ENCODE measurements around the gene SDCCAG8. TPM values are rescaled to one million over a fixed set of nuclear protein-coding genes. Genes with fewer than 3 reads are reported as not detected.
A peak's percentile ranks its signal among the peaks of the same experiment; 100 is the strongest.

SDCCAG8 gene
- total and polyA plus RNA-seq, 2 of the 8 experiments (the other 6 are each of a cell fraction or from before 2014, with no cell fraction given) = 15.6 to 21.0 TPM

DNA sequence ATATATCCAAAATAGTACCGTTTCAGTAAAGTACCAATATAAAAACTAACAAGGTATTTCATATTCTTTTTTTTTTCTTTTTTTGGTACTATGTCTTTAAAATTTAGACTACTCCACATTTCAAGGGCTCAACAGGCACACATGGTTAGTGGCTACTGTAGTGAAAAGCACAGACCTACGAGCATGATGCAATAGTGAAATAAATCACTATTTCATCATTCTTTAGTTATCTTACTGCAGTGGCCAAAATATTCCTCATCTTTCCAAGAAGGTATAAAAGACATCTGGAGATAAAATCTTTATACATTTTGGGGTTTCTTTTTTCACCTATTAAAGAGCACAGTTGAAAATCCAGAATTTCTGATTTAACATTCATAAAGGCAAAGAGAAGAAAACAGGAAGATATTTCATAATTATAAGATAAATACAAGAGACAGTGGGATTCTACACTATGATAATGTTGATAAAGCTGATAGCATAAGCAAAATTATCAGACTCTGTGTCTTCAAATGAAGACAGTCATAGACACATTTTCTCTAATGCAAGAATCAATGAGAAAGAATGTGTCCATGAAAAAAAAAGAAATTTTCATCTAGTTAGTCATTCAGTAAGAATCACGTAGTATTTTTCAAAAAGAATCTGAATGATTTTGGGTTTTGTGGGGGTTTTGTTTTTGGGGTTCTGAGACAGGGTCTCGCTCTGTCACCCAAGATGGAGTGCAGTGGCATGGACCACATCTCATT lies 42.6 kb upstream of the SDCCAG8 start:
- H4K91ac ChIP-seq (replicated peaks; ENCODE audit: insufficient read length, low read length) = no peak overlapping the region
- ChIA-PET CTCF (ENCODE audit: partially characterized antibody) (interaction anchor here (0.6 kb wide), 1 partner anchor 1063 kb away, joined by 3 read pairs; no protein-coding TSS in a partner anchor), POLR2A (ENCODE audit: partially characterized antibody) (no interaction called here)
- H4K20me1 ChIP-seq (replicated peaks in 1 of 2; ENCODE audit: control insufficient read depth in 1 of 2, insufficient read depth in 2 of 2, low read length in 2 of 2) = no peaks in the 10 kb centered on the region
- no peak overlapping the region for H3K18ac ChIP-seq (ENCODE audit: extremely low read depth, low read length)
- no peak overlapping the region for H2AFZ ChIP-seq (ENCODE audit: low read length)
- no peak overlapping the region for H3K4me2 ChIP-seq (ENCODE audit: insufficient read depth in 1 of 2, low read depth in 2 of 2, low read length in 2 of 2)
- no peak overlapping the region for H2BK15ac ChIP-seq (ENCODE audit: low read length)
- 97% methylated on average over 4 of the region's 4 CpGs; no CpG with 5 or more reads in 1 of the 2 experiments for WGBS, 2 experiments (ENCODE audit: extremely low coverage in 1 of 2, insufficient coverage in 1 of 2, insufficient read length in 1 of 2, insufficient replicate concordance in 2 of 2, low coverage in 1 of 2, low lambda C conversion rate in 2 of 2, missing lambda C conversion rate in 1 of 2)
- peaks cover 0 to 5% (median 0%) of the 10 kb centered on the region in 4 experiments; a peak in 3 of 7 replicates for H3K4me1 ChIP-seq (replicated peaks in 1 of 4; ENCODE audit: control insufficient read depth in 3 of 4, insufficient read depth in 4 of 4, low read length in 3 of 4)
- H3K79me2 ChIP-seq (ENCODE audit: control insufficient read depth in 1 of 2, insufficient read depth in 2 of 2, low read length in 2 of 2) = peaks cover 0 to 44% of the 10 kb centered on the region in 2 experiments; a peak in 3 of 4 replicates
- no peak overlapping the region for H4K5ac ChIP-seq (ENCODE audit: insufficient read length, low read depth, low read length)
- H2BK12ac ChIP-seq (ENCODE audit: low read depth, low read length) = no peak overlapping the region
- H3K4me3 ChIP-seq (ENCODE audit: extremely low read depth in 1 of 4, insufficient read depth in 2 of 4, low read depth in 3 of 4, low read length in 4 of 4) = no peak overlapping the region
- H3K56ac ChIP-seq (replicated peaks; ENCODE audit: insufficient read length, low read depth, low read length) = no peak overlapping the region
- no peak overlapping the region for H3K27ac ChIP-seq (ENCODE audit: low read depth, low read length)
- no peaks in the 10 kb centered on the region for H3K23me2 ChIP-seq (ENCODE audit: low read depth, low read length)
- no peak for TF ChIP-seq TCF12 (IDR thresholded peaks at IDR 0.05; ENCODE audit: low read depth, low read length)
- peak; percentile 49; the same call in 1 of the 2 replicates for TF ChIP-seq CEBPB (IDR thresholded peaks at IDR 0.05; ENCODE audit: low read depth, low read length)
- H3K79me1 ChIP-seq (ENCODE audit: low read depth, low read length) = no peaks in the 10 kb centered on the region
- no peak overlapping the region for H3K23ac ChIP-seq (ENCODE audit: insufficient read length)
- H3K9ac ChIP-seq (replicated peaks in 1 of 4; ENCODE audit: extremely low read depth in 1 of 4, low read depth in 3 of 4, low read length in 3 of 4) = no peak overlapping the region
- no peaks in the 10 kb centered on the region for H3K27me3 ChIP-seq (replicated peaks in 1 of 4; ENCODE audit: control insufficient read depth in 3 of 4, extremely low read depth in 1 of 4, insufficient read depth in 3 of 4, low read length in 3 of 4)
- H3K9me3 ChIP-seq (ENCODE audit: insufficient read depth in 2 of 2, low read depth in 1 of 2, low read length in 1 of 2) = no peaks in the 10 kb centered on the region
- H2BK5ac ChIP-seq (ENCODE audit: low read depth, low read length) = no peak overlapping the region
- H4K8ac ChIP-seq (ENCODE audit: extremely low read depth, insufficient read depth, low read length) = no peak overlapping the region
- no peak overlapping the region for H2AK5ac ChIP-seq (ENCODE audit: low read depth, low read length)
- no peak for DNase-seq (ENCODE audit: low read depth in 1 of 2, low spot score in 2 of 2)
- FAIRE-seq = no peak
- H3K4ac ChIP-seq (replicated peaks; ENCODE audit: insufficient read length, low read depth, low read length) = no peak overlapping the region
- no peak overlapping the region for H2BK20ac ChIP-seq (ENCODE audit: low read length)
- H2BK120ac ChIP-seq (replicated peaks; ENCODE audit: low read depth, low read length) = no peak overlapping the region
- no peaks in the 10 kb centered on the region; a peak in 2 of 8 replicates for H3K36me3 ChIP-seq (ENCODE audit: control insufficient read depth in 2 of 4, insufficient read depth in 4 of 4, low read length in 3 of 4)
- no peak overlapping the region for H3K14ac ChIP-seq (ENCODE audit: insufficient read length)

Measured in H1 (cell line).